GM19035 (cell line): Measurements from ENCODE around the gene KRTAP23-1.

ENCODE experiments used
- ATAC-seq: cut with Tn5 transposase; IDR thresholded peaks from one replicate; pipeline ENCODE4 v1.9.1; 2021; ENCODE audit not compliant: unreplicated experiment

Gene KRTAP23-1

GRCh38 chr21:30315701-30316100, 32.7 kb downstream of the KRTAP23-1 start:
- ATAC-seq = no peak

DNA sequence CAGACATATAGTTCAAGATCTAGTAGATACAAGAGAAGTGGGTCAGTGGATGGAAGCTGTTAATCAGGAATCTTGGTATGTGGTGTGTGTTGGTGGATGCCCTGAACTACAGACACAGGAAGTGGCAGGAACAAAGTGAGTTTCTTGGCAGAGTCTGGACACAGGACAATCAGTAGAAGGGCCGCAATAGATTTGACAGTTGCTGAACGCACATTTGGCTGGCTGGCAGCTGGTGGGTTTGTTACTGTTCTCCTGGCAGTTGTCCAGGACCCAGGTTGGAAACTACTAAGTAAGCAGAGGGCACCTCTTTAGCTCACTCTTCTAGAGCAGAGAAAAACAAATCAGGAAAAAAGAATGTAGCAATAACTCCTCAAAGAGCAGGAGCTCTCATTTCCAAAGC, 41.5 kb downstream of the KRTAP23-1 start:
- no peak for ATAC-seq

- no peak for ATAC-seq
Observed at GRCh38 chr21:30305136-30305535, 43.3 kb downstream of the KRTAP23-1 start.
